ENCODE data around the gene EDAR. TPM values are rescaled to one million over a fixed set of nuclear protein-coding genes. Genes with fewer than 3 reads are reported as not detected.
A peak's percentile ranks its signal among the peaks of the same experiment; 100 is the strongest.

Gene EDAR
- total RNA-seq, 1 donor from 2014 or later = 5.1 TPM

DNA sequence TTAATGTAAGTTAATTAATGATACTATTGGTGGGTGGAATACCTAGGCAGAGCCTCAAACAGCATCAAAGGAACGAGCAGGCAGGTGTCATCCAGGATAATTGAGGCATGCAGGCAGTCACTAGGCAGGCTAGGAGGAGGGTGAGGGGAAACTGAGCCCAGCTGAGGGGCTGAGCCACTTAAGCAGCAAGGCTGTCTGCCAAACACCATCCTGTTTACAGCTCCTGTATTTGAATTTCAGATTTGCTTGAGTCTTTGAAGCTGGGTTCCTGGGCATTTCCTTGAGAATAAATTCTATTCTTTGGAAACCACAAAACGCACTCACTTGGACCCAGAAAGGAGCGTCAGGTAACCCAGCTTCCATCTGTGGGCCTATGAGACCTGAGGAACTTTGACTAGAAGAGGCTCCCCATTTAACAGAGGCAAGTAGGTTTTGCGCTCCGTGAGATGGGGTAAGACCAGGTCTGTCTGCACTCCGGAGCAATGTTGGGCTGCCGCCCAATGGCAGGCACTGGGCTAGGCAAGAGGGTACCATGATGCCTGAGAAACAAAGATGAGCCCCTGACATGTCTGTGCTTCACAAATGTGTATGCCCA lies 2.0 kb downstream of the EDAR start:
- TF ChIP-seq, protein P1, sequence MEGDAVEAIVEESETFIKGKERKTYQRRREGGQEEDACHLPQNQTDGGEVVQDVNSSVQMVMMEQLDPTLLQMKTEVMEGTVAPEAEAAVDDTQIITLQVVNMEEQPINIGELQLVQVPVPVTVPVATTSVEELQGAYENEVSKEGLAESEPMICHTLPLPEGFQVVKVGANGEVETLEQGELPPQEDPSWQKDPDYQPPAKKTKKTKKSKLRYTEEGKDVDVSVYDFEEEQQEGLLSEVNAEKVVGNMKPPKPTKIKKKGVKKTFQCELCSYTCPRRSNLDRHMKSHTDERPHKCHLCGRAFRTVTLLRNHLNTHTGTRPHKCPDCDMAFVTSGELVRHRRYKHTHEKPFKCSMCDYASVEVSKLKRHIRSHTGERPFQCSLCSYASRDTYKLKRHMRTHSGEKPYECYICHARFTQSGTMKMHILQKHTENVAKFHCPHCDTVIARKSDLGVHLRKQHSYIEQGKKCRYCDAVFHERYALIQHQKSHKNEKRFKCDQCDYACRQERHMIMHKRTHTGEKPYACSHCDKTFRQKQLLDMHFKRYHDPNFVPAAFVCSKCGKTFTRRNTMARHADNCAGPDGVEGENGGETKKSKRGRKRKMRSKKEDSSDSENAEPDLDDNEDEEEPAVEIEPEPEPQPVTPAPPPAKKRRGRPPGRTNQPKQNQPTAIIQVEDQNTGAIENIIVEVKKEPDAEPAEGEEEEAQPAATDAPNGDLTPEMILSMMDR (conservative IDR thresholded peaks at IDR 0.05) = no peak
- H3K4me1 Mint-ChIP-seq (ENCODE audit: unreplicated experiment) = peaks cover 35% of the 10 kb centered on the region
- no peak for DNase-seq (ENCODE audit: extremely low spot score, unreplicated experiment)
- no peaks in the 10 kb centered on the region for H3K27me3 Mint-ChIP-seq
- no peaks in the 10 kb centered on the region for H3K9me3 Mint-ChIP-seq
- H3K27ac Mint-ChIP-seq = no peak overlapping the region
- no peaks in the 10 kb centered on the region for H3K36me3 Mint-ChIP-seq
- peak overlapping the region; percentile 67 for H3K4me3 Mint-ChIP-seq

DNA sequence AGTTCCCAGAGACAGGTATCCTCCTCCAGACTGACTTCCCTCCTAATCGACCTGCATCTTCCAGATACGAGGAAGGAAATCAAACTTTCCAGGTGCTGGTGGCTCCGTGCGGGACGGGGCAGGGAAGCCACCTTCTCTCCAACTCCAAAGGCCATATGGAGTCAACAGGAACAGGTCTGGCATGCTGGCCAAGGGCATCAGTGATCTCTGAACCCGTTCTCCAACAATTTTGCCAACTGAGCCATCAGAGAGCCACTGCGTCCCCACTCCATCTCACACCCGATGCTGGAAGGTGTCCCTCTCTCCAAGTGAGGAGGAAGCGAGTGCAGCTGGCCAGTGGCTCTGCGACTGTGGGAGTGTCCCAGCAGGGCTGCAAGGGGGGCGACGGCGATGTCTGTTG lies 5.4 kb downstream of the EDAR start:
- Mint-ChIP-seq H3K4me3 (no peak overlapping the region), H3K9me3 (no peaks in the 10 kb centered on the region), H3K27ac (no peak overlapping the region), H3K4me1 (ENCODE audit: unreplicated experiment) (peaks cover 30% of the 10 kb centered on the region), H3K27me3 (no peaks in the 10 kb centered on the region), H3K36me3 (no peaks in the 10 kb centered on the region)
- no peak for DNase-seq (ENCODE audit: extremely low spot score, unreplicated experiment)
- TF ChIP-seq, protein P1 (conservative IDR thresholded peaks at IDR 0.05) = no peak

DNA sequence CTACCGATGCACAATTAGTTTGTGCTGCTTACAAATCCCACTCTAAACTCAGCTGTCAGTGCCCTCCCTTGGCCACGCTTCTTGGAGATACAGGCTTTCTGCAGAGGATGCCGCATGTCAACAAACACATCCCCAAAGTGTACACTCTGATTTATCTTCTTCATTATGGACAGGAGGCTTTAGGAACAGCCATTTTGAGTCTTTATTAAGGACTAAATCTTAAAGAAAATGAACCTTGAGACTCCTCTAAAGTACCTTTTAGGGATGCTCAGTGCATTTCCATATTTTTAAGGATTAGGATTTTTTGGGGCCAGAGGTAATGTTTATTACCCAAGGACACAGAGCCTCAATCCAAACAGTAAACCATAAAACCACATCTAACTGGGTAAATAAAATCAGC lies 6.0 kb downstream of the EDAR start:
- Mint-ChIP-seq H3K36me3 (no peaks in the 10 kb centered on the region), H3K4me1 (ENCODE audit: unreplicated experiment) (peaks cover 32% of the 10 kb centered on the region), H3K9me3 (no peaks in the 10 kb centered on the region), H3K27me3 (no peaks in the 10 kb centered on the region), H3K4me3 (no peak overlapping the region), H3K27ac (no peak overlapping the region)
- DNase-seq (ENCODE audit: extremely low spot score, unreplicated experiment) = no peak
- TF ChIP-seq, protein P1 (conservative IDR thresholded peaks at IDR 0.05) = no peak

DNA sequence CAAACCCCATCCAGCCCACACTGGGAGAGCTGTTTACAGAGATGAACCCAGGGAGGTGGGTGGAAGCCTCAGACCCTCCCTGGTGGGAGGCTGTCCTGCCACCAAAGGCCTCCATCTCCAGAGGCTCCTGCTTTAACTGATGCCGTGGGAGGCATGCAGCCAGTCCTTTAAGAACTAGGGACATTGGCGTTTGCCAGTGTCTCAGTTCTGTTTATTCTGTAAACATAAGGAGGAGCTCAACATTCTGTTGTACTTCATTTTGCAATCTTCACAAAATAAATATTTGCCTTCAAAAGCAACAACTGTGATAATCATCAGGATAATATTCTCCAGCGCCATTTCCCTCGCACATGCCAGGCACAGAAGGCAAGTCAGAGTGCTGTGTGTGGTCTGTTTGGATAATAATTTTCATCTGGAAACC lies 6.8 kb downstream of the EDAR start:
- DNase-seq (ENCODE audit: extremely low spot score, unreplicated experiment) = no peak
- Mint-ChIP-seq H3K4me3 (no peak overlapping the region), H3K4me1 (ENCODE audit: unreplicated experiment) (peaks cover 33% of the 10 kb centered on the region), H3K36me3 (no peaks in the 10 kb centered on the region), H3K27me3 (no peaks in the 10 kb centered on the region), H3K9me3 (no peaks in the 10 kb centered on the region), H3K27ac (no peak overlapping the region)
- TF ChIP-seq, protein P1 (conservative IDR thresholded peaks at IDR 0.05) = no peak

DNA sequence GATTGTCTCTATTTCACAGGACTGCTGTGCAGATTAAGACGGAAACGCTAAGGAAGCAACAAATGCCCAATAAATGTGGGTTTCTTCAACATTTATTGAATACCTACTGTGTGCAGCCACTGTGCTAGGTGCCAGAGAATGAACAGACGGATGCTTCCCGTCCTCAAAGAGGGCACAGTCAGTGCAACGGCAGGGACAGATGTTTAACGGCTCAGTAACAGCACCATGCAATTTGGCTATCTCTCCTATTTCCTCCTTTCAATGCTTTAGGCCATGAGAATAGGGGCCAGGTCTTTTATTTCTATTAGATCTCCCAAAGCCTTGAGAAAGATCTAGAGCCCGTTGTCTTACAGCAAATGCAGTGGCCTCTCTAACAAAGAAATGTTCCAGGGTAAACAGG lies 7.2 kb downstream of the EDAR start:
- TF ChIP-seq, protein P1 (conservative IDR thresholded peaks at IDR 0.05) = no peak
- Mint-ChIP-seq H3K27ac (no peak overlapping the region), H3K4me1 (ENCODE audit: unreplicated experiment) (peaks cover 33% of the 10 kb centered on the region), H3K27me3 (no peaks in the 10 kb centered on the region), H3K36me3 (no peaks in the 10 kb centered on the region), H3K9me3 (no peaks in the 10 kb centered on the region), H3K4me3 (no peak overlapping the region)
- DNase-seq (ENCODE audit: extremely low spot score, unreplicated experiment) = no peak

DNA sequence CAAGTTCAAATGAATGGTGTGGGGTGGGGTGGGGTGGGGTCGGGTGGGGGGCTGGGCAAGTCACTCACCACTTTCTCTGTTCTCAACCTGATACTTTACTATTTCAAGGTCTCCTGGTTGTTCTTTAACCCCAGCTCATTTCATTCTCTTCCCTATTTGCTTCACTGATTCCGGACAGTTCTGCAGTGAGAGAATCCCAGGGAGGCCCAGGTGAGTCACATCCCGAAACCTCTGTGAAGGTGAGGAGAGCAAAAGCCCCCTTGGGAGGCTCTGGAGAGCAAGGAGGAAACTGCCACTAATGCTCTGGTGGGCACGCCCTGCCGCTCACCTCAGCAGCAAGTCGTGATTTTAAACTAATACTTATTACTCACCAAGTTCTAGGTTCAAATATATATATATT lies 8.9 kb downstream of the EDAR start:
- Mint-ChIP-seq H3K4me3 (no peak overlapping the region), H3K36me3 (no peaks in the 10 kb centered on the region), H3K27ac (no peak overlapping the region), H3K27me3 (no peaks in the 10 kb centered on the region), H3K9me3 (no peaks in the 10 kb centered on the region), H3K4me1 (ENCODE audit: unreplicated experiment) (peaks cover 33% of the 10 kb centered on the region)
- DNase-seq (ENCODE audit: extremely low spot score, unreplicated experiment) = no peak
- TF ChIP-seq, protein P1 (conservative IDR thresholded peaks at IDR 0.05) = no peak
